Type B pancreatic cell (in vitro differentiated cells): ENCODE measurements around the gene PRKCE. TPM values are rescaled to one million over a fixed set of nuclear protein-coding genes. Genes with fewer than 3 reads are reported as not detected.

Experiments
- DNase-seq: peaks from one replicate; pipeline ENCODE4 v3.0.0; 2021; ENCODE audit warnings: mixed read lengths; ENCODE audit not compliant: unreplicated experiment; ENCODE audit errors: extremely low spot score
- H3K27ac Mint-ChIP-seq: 2 replicates; pipeline ENCODE4 v1.8.0; 2021; ENCODE audit warnings: mild to moderate bottlenecking, mixed read lengths
- H3K27me3 Mint-ChIP-seq: 2 replicates; pipeline ENCODE4 v1.8.0; 2021; ENCODE audit warnings: mixed read lengths
- H3K36me3 Mint-ChIP-seq: 2 replicates; pipeline ENCODE4 v1.8.0; 2021; ENCODE audit warnings: mixed read lengths
- H3K4me1 Mint-ChIP-seq: one replicate; pipeline ENCODE4 v1.8.0; 2021; ENCODE audit warnings: mixed read lengths; ENCODE audit not compliant: unreplicated experiment
- H3K4me3 Mint-ChIP-seq: 2 replicates; pipeline ENCODE4 v1.8.0; 2021; ENCODE audit warnings: mild to moderate bottlenecking, mixed read lengths
- H3K9me3 Mint-ChIP-seq: 2 replicates; pipeline ENCODE4 v1.8.0; 2021; ENCODE audit warnings: mixed read lengths
- total RNA-seq: library from RNA; stranded (reverse); gene quantifications from 2 replicates; pipeline ENCODE4 v1.2.1, GENCODE V29; 2021; ENCODE audit warnings: low replicate concordance
- TF ChIP-seq, protein P1 (sequence below): fragments of 200-600 bp; sonication (generic); conservative IDR thresholded peaks from 2 replicates; pipeline ENCODE4 v1.5.0; 2021; ENCODE audit warnings: antibody characterized with exemption, mild to moderate bottlenecking

PRKCE gene
- total RNA-seq, 1 donor from 2014 or later, result 21.2 TPM

DNA sequence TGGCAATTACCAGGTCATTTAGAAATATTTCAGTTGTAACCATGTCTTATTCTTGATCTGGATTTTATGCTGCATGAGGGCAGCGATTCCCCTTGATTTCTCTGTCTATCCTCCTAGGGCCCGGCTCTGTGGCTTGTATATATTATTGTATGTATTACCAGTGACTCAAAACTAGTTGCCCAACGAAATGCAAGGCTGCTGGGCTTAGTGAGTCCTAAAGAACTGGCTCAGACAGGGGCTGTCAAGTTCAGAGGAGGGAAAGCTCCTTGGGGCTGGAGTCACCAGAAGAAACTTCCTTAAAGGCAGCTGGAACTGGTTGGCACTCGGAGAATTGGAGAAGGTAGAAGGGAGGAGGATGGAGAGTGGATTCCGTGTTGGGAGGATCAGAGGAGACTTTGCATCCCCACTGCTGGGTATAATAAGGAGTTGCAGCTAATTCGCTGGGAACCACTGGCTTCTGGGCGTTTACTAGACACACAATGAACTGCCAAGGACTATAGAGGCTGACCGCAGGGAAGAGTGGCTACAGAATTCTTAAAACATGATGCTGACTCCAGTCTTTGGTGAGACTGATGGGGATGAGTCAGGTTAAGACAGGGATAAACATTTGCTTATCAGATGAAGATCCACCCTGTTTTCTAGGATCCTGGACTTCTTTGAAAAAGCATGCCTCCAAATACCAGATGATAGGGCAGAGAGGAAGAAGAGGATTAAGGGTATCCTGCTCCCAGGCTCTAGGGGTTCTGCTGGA lies 104.3 kb downstream of the PRKCE start:
- Mint-ChIP-seq H3K4me1 (peaks cover 45% of the 10 kb centered on the region), H3K36me3 (no peaks in the 10 kb centered on the region), H3K27me3 (peaks cover 13% of the 10 kb centered on the region), H3K27ac (no peak overlapping the region), H3K9me3 (no peaks in the 10 kb centered on the region), H3K4me3 (no peak overlapping the region)
- DNase-seq, result no peak
- TF ChIP-seq, protein P1, sequence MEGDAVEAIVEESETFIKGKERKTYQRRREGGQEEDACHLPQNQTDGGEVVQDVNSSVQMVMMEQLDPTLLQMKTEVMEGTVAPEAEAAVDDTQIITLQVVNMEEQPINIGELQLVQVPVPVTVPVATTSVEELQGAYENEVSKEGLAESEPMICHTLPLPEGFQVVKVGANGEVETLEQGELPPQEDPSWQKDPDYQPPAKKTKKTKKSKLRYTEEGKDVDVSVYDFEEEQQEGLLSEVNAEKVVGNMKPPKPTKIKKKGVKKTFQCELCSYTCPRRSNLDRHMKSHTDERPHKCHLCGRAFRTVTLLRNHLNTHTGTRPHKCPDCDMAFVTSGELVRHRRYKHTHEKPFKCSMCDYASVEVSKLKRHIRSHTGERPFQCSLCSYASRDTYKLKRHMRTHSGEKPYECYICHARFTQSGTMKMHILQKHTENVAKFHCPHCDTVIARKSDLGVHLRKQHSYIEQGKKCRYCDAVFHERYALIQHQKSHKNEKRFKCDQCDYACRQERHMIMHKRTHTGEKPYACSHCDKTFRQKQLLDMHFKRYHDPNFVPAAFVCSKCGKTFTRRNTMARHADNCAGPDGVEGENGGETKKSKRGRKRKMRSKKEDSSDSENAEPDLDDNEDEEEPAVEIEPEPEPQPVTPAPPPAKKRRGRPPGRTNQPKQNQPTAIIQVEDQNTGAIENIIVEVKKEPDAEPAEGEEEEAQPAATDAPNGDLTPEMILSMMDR, result no peak

DNA sequence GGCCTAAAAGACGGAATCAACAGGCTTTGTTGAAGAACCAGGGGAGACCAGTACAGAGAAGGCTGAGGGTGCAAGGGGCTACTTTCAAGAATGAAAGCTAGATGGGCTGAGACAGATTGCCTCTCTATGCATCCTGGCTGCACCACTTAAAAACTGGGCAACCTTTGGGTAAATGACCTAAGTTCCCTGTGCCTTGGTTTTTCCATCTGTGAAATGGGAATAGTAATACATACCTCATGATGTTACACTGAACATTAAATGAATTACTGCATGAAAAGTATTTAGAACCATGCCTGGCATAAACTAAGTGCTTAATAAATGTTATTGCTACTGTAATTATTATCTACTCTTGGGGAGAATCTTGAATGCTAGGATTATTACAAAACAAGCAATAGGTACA lies 106.5 kb downstream of the PRKCE start:
- TF ChIP-seq, protein P1, result no peak
- Mint-ChIP-seq H3K4me3 (no peak overlapping the region), H3K27ac (no peak overlapping the region), H3K9me3 (no peaks in the 10 kb centered on the region), H3K4me1 (peaks cover 58% of the 10 kb centered on the region), H3K36me3 (peaks cover 4% of the 10 kb centered on the region), H3K27me3 (peaks cover 17% of the 10 kb centered on the region)
- no peak for DNase-seq

DNA sequence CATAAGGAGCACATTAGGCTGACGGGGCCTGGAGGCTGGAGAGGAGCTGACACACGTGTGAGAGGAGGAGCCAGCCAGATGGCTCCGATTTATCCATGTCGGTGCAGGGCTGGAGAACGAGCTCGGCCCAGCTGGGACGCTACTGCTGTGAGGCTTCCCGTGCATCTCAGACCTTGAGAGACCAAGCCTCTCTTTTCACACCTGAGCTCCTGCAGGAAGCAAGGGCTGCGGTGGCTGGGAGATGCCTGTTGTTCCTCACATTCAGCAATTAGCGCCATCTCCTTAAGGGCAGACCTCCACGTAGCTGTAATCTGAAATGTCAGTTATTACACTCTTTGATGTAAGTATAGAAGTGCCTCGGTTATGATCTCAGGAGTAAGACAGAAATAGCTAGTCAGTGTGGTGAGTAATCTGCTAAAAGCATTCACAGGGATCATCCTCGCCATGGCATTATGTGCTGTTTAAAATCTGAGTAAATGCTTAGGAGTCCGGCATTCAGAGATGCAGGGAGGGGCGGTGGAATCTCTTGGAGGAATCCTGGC lies 107.9 kb downstream of the PRKCE start:
- peak overlapping the region; percentile 12 for H3K4me3 Mint-ChIP-seq
- DNase-seq, result no peak
- peaks cover 17% of the 10 kb centered on the region for H3K27me3 Mint-ChIP-seq
- peaks cover 59% of the 10 kb centered on the region for H3K4me1 Mint-ChIP-seq
- H3K9me3 Mint-ChIP-seq, result no peaks in the 10 kb centered on the region
- TF ChIP-seq, protein P1, result no peak
- H3K36me3 Mint-ChIP-seq, result peaks cover 4% of the 10 kb centered on the region
- no peak overlapping the region for H3K27ac Mint-ChIP-seq

DNA sequence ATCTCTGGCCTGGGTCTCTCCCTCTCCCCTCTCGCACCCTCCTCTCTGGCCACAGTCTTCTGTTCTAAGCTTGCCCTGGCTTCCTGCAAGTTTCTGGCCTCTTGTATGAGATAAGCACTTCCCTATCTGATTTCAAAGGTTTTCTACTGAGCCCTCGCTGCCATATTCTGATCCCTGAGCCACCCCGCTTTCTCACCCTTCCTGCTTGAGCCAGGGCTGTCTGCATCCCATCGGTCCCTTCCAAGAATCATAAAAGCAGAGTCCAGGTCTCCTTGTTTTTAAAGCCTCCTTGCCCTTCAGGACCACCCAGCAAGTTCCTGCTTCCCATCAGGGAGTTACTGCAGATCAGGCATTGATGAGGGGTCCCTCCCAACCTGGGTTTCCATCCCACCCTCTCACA lies 110.2 kb downstream of the PRKCE start:
- TF ChIP-seq, protein P1, result no peak
- DNase-seq, result no peak
- peaks cover 3% of the 10 kb centered on the region for H3K9me3 Mint-ChIP-seq
- peaks cover 17% of the 10 kb centered on the region for H3K27me3 Mint-ChIP-seq
- H3K36me3 Mint-ChIP-seq, result peaks cover 4% of the 10 kb centered on the region
- H3K4me3 Mint-ChIP-seq, result peak overlapping the region; percentile 23
- H3K4me1 Mint-ChIP-seq, result peaks cover 57% of the 10 kb centered on the region
- no peak overlapping the region for H3K27ac Mint-ChIP-seq

DNA sequence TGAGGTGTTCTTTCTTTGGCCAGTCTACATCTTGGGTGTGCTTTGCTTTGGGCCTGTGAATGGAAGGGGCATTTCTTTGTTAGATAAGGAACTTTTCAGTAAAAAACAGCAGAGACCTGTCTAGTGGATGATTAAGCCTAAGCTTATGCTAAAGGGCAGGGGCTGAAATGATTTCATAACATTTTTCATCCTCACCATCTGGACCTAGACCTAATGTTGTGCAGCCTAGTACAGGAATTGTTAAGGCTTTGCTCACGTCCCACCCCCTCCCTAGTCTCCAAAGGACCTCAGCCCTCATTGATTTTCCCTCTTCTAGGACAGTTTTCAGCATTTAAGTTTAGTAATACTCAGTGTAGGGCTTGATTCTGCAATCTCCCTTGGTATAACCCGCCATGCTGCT lies 111.8 kb downstream of the PRKCE start:
- H3K27ac Mint-ChIP-seq, result no peak overlapping the region
- peaks cover 3% of the 10 kb centered on the region for H3K9me3 Mint-ChIP-seq
- TF ChIP-seq, protein P1, result no peak
- H3K4me3 Mint-ChIP-seq, result no peak overlapping the region
- DNase-seq, result no peak
- H3K36me3 Mint-ChIP-seq, result peaks cover 4% of the 10 kb centered on the region
- peaks cover 21% of the 10 kb centered on the region for H3K27me3 Mint-ChIP-seq
- peaks cover 65% of the 10 kb centered on the region for H3K4me1 Mint-ChIP-seq
